GM12878 (cell line): ENCODE measurements around the gene TMBIM1. TPM values are rescaled to one million over a fixed set of nuclear protein-coding genes. Genes with fewer than 3 reads are reported as not detected.
A peak's percentile ranks its signal among the peaks of the same experiment; 100 is the strongest.

Source experiments
- ATAC-seq: fragments of 200-7000 bp; cut with Tn5 transposase; 3 replicates; pipeline ENCODE4 v1.9.1; 2020; ENCODE audit warnings: mild to moderate bottlenecking, moderate library complexity
- BruUV-seq: library from RNA; stranded (reverse); fragments of 400-500 nt; replicated peaks from 2 replicates; lab custom pipeline; 2021; lab: Mats Ljungman, UMichigan
- CTCF ChIA-PET: fragments of 300-600 bp; sonication (Branson Sonifier 250); formaldehyde crosslinking; extraction: SDS; loops from one replicate; lab custom pipeline; 2021; ENCODE audit warnings: inconsistent platforms; lab: Yijun Ruan, JAX
- POLR2A ChIA-PET: fragments of 350-600 bp; formaldehyde crosslinking; extraction: SDS; loops from one replicate; lab custom pipeline; 2021; ENCODE audit warnings: inconsistent platforms; lab: Charles Lee
- RAD21 ChIA-PET: fragments of 300-600 bp; sonication (Branson Sonifier 250); formaldehyde crosslinking; loops from one replicate; lab custom pipeline; 2023; ENCODE audit warnings: antibody characterized with exemption; ENCODE audit not compliant: unreplicated experiment; lab: Charles Lee
- SMC1A ChIA-PET: fragments of 300-600 bp; sonication (Branson Sonifier 250); formaldehyde crosslinking; loops from one replicate; lab custom pipeline; 2023; ENCODE audit not compliant: unreplicated experiment, uncharacterized antibody; lab: Charles Lee
- DNase-seq: peaks from one replicate; pipeline ENCODE4 v3.0.0-alpha.2; 2011; ENCODE audit warnings: low read depth, low spot score
- FAIRE-seq: peaks from 3 replicates; lab custom pipeline; 2011; peaks lifted over from hg19 to GRCh38; lab: Jason Lieb, UNC
- H2AFZ ChIP-seq: 2 replicates; pipeline ENCODE4 v1.6.0; 2011; ENCODE audit warnings: low read depth, low read length, control low read depth; ENCODE audit not compliant: control insufficient read depth
- H3K27ac ChIP-seq: 2 replicates; pipeline ENCODE4 v1.5.1; 2011; ENCODE audit warnings: control low read depth; ENCODE audit not compliant: control insufficient read depth, insufficient read depth
- H3K27me3 ChIP-seq, 2 experiments: replicated peaks in 1 of 2; 2 replicates each; pipeline versions ENCODE4 v1.6.0 to v1.6.1; 2011; ENCODE audit warnings: low read length in 1 of 2; ENCODE audit not compliant: control insufficient read depth in 2 of 2, insufficient read depth in 2 of 2
- H3K36me3 ChIP-seq, 2 experiments: 2 replicates each; pipeline ENCODE4 v1.5.1; 2011; ENCODE audit warnings: low read length in 1 of 2; ENCODE audit not compliant: control insufficient read depth in 2 of 2, insufficient read depth in 2 of 2
- H3K4me1 ChIP-seq: 2 replicates; pipeline ENCODE4 v1.6.1; 2011; ENCODE audit warnings: mild to moderate bottlenecking, low read length, moderate library complexity, mixed read lengths; ENCODE audit not compliant: control insufficient read depth, insufficient read depth
- H3K4me2 ChIP-seq: 2 replicates; pipeline ENCODE4 v1.6.0; 2011; ENCODE audit warnings: control low read depth; ENCODE audit not compliant: control insufficient read depth, insufficient read depth
- H3K4me3 ChIP-seq: fragments of 200-600 bp; sonication (generic); 2 replicates; pipeline ENCODE4 v1.5.1; 2016
- H3K79me2 ChIP-seq: 2 replicates; pipeline ENCODE4 v1.6.0; 2011; ENCODE audit warnings: low read length; ENCODE audit not compliant: control insufficient read depth, insufficient read depth
- H3K9ac ChIP-seq: 2 replicates; pipeline ENCODE4 v1.8.0; 2011; ENCODE audit warnings: low read length, control low read depth, mixed read lengths; ENCODE audit not compliant: control insufficient read depth, insufficient read depth
- H3K9me3 ChIP-seq: replicated peaks from 3 replicates; pipeline ENCODE4 v1.5.1; 2011; ENCODE audit warnings: mild to moderate bottlenecking, low read length; ENCODE audit not compliant: control insufficient read depth, insufficient read depth
- H4K20me1 ChIP-seq: 2 replicates; pipeline ENCODE4 v1.6.0; 2011; ENCODE audit not compliant: control insufficient read depth, insufficient read depth
- ESRRA ChIP-seq: IDR thresholded peaks from 2 replicates; pipeline ENCODE4 v1.6.1; 2012; ENCODE audit warnings: mild to moderate bottlenecking, low read length, improper control_type of control experiment
- IRF3 ChIP-seq: fragments of 450-650 bp; IDR thresholded peaks from 2 replicates; pipeline ENCODE4 v1.6.1; 2014; ENCODE audit warnings: mild to moderate bottlenecking
- JUNB ChIP-seq: IDR thresholded peaks from 2 replicates; pipeline ENCODE4 v1.6.1; 2016; ENCODE audit warnings: antibody characterized with exemption, mild to moderate bottlenecking
- KAT2A ChIP-seq: conservative IDR thresholded peaks from 2 replicates; pipeline ENCODE4 v1.6.1; 2011; ENCODE audit warnings: low read depth, low read length; ENCODE audit not compliant: control insufficient read depth
- KLF5 ChIP-seq: fragments of 450-650 bp; IDR thresholded peaks from 2 replicates; pipeline ENCODE4 v1.6.1; 2014; ENCODE audit warnings: mild to moderate bottlenecking; ENCODE audit not compliant: partially characterized antibody
- MLLT1 ChIP-seq: fragments of 450-650 bp; IDR thresholded peaks from 2 replicates; pipeline ENCODE4 v1.6.1; 2016; ENCODE audit warnings: mild to moderate bottlenecking
- MTA2 ChIP-seq: fragments of 450-650 bp; IDR thresholded peaks from 2 replicates; pipeline ENCODE4 v1.6.1; 2016; ENCODE audit warnings: low read depth, mild to moderate bottlenecking, moderate library complexity
- NFIC ChIP-seq: IDR thresholded peaks from 2 replicates; pipeline ENCODE4 v1.6.1; 2012; ENCODE audit warnings: low read depth, mild to moderate bottlenecking, inconsistent platforms, low read length, moderate library complexity
- NKRF ChIP-seq: fragments of 450-650 bp; conservative IDR thresholded peaks from 2 replicates; pipeline ENCODE4 v1.6.1; 2017; ENCODE audit warnings: mild to moderate bottlenecking, moderate library complexity
- PAX5 ChIP-seq: IDR thresholded peaks from 2 replicates; pipeline ENCODE4 v1.6.1; 2011; ENCODE audit warnings: low read depth, low read length, borderline replicate concordance
- SMARCA5 ChIP-seq: fragments of 450-650 bp; IDR thresholded peaks from 2 replicates; pipeline ENCODE4 v1.6.1; 2017; ENCODE audit warnings: mild to moderate bottlenecking
- SPI1 ChIP-seq: IDR thresholded peaks from 2 replicates; pipeline ENCODE4 v1.6.1; 2011; ENCODE audit warnings: low read depth, mild to moderate bottlenecking, low read length, moderate library complexity, borderline replicate concordance; ENCODE audit not compliant: insufficient read depth
- TARDBP ChIP-seq: IDR thresholded peaks from 2 replicates; pipeline ENCODE4 v1.6.1; 2016; ENCODE audit warnings: borderline replicate concordance
- TCF12 ChIP-seq: IDR thresholded peaks from 2 replicates; pipeline ENCODE4 v1.6.1; 2011; ENCODE audit warnings: low read depth, mild to moderate bottlenecking, low read length
- WGBS: methylation state at CpG from one replicate; pipeline ENCODE4 v1.1.6; 2016; ENCODE audit warnings: low lambda C conversion rate; ENCODE audit not compliant: insufficient replicate concordance, insufficient coverage; ENCODE audit errors: missing lambda C conversion rate; 5-methylcytosine and 5-hydroxymethylcytosine counted together
- in situ Hi-C: fragments of 300-500 bp; cut with MboI; formaldehyde crosslinking; loops from 9 replicates; pipeline ENCODE4 v1.14.3; 2018; ENCODE audit warnings: mixed read lengths
- intact Hi-C: fragments of 100-400 bp; cut with micrococcal nuclease; formaldehyde crosslinking; loops from one replicate; pipeline ENCODE4 v1.14.2; 2022; ENCODE audit not compliant: unreplicated experiment
- polyA plus RNA-seq, 11 experiments: library from polyadenylated mRNA; depleted of rRNA in 4 of 11; unstranded in 6 of 11; stranded (reverse) in 5 of 11; fragments of >200 nt; fragmentation: Nextera tagmentation in 4 of 11; fragmentation: Illumina TruSeq in 1 of 11; extraction: Ambion mirVana in 4 of 11; extraction: Trizol in 1 of 11; gene quantifications; 1 replicate in 1 of 11; 2 replicates in 10 of 11; pipeline versions ENCODE4 v1.2.1 to v1.2.3, GENCODE V29; 2011 to 2016; ENCODE audit warnings: inconsistent platforms in 2 of 11, missing spikeins in 2 of 11, low read depth in 1 of 11
- total RNA-seq, 4 experiments: library from RNA; depleted of rRNA in 3 of 4; stranded (reverse); fragments of >200 nt in 3 of 4; fragmentation: Illumina TruSeq in 1 of 4; extraction: Trizol in 1 of 4; gene quantifications; 2 replicates each; pipeline versions ENCODE4 v1.2.1 to v1.2.3, GENCODE V29; 2013 to 2021

TMBIM1 gene
- total and polyA plus RNA-seq, 10 of the 15 experiments (the other 5 are each of a cell fraction or from before 2014, with no cell fraction given): 6.1 to 38.3 (median 26.2) TPM

GRCh38 chr2:218269900-218270720 is 22.2 kb downstream of the TMBIM1 start, which contains the start of the genes AAMP and PNKD (continued):
- TF ChIP-seq ESRRA (0 out of 2 replicates have a peak, but pooled peaks have one; percentile 28), TCF12 (no peak), MTA2 (peak; percentile 45; the same call in 1 of the 2 replicates), MLLT1 (peak; percentile 95), PAX5 (peak; percentile 89), JUNB (no peak)

- 99% methylated on average over 6 of the region's 6 CpGs for WGBS
- H4K20me1 ChIP-seq: no peaks in the 10 kb centered on the region
- peaks cover 19% of the 10 kb centered on the region for H3K79me2 ChIP-seq
- intact Hi-C loops: no loop called here
- ChIA-PET CTCF (interaction anchor here (1.1 to 1.2 kb wide), 2 partner anchors 20 to 34 kb away, joined by 3 to 6 read pairs; no protein-coding TSS in a partner anchor), POLR2A (interaction anchor here (1.1 kb wide), 2 partner anchors 20 to 38 kb away, joined by 3 read pairs; no protein-coding TSS in a partner anchor), RAD21 (no interaction called here), SMC1A (interaction anchor here (0.9 kb wide), 1 partner anchor 19 kb away, joined by 3 read pairs; no protein-coding TSS in a partner anchor)
- DNase-seq: no peak
- no peak for TF ChIP-seq TARDBP
- no peak for TF ChIP-seq IRF3
- TF ChIP-seq NFIC: no peak
- no peak for TF ChIP-seq SMARCA5
- no peak for TF ChIP-seq SPI1
- no peak for TF ChIP-seq KAT2A
- TF ChIP-seq NKRF: no peak
- no peak for TF ChIP-seq KLF5
- H3K4me3 ChIP-seq: no peak overlapping the region
- no peak for ATAC-seq
- H3K27me3 ChIP-seq: no peaks in the 10 kb centered on the region
- no peak overlapping the region for H3K4me2 ChIP-seq
- H3K36me3 ChIP-seq: peaks cover 10 to 18% of the 10 kb centered on the region in 2 experiments; a peak in 3 of 4 replicates
- peaks cover 17% of the 10 kb centered on the region for H3K4me1 ChIP-seq
- in situ Hi-C loops: no loop called here
- H3K9ac ChIP-seq: no peak overlapping the region
- FAIRE-seq: no peak
- H3K27ac ChIP-seq: no peak overlapping the region
- H3K9me3 ChIP-seq: no peaks in the 10 kb centered on the region
- BruUV-seq: no TSS peak
- H2AFZ ChIP-seq: no peak overlapping the region
Measured at GRCh38 chr2:218267259-218267658, 25.0 kb downstream of the TMBIM1 start.
